ENCODE data around the gene DPYD. TPM values are rescaled to one million over a fixed set of nuclear protein-coding genes. Genes with fewer than 3 reads are reported as not detected.

The DPYD gene
- total RNA-seq, 2 experiments from 2014 or later, result 42.1 to 44.6 TPM

- no peaks in the 10 kb centered on the region for H3K4me1 Mint-ChIP-seq
- H3K27me3 Mint-ChIP-seq, result no peaks in the 10 kb centered on the region
- ChIA-PET CTCF (no interaction called here), POLR2A (no interaction called here)
- no peaks in the 10 kb centered on the region for H3K36me3 Mint-ChIP-seq (ENCODE audit: low read depth)
- no peak for DNase-seq
- no peak overlapping the region for H3K4me3 Mint-ChIP-seq
- no peaks in the 10 kb centered on the region for H3K9me3 Mint-ChIP-seq
- H3K27ac Mint-ChIP-seq, result no peak overlapping the region
These were observed 870.3 kb downstream of the DPYD start for GRCh38 chr1:97050506-97050905.

GRCh38 chr1:97047421-97047793 is 873.4 kb downstream of the DPYD start:
- no peaks in the 10 kb centered on the region for H3K27me3 Mint-ChIP-seq
- H3K4me3 Mint-ChIP-seq, result no peak overlapping the region
- no peak overlapping the region for H3K27ac Mint-ChIP-seq
- ChIA-PET CTCF (no interaction called here), POLR2A (no interaction called here)
- DNase-seq, result no peak
- no peaks in the 10 kb centered on the region for H3K36me3 Mint-ChIP-seq (ENCODE audit: low read depth)
- H3K9me3 Mint-ChIP-seq, result no peaks in the 10 kb centered on the region
- H3K4me1 Mint-ChIP-seq, result no peaks in the 10 kb centered on the region

GRCh38 chr1:97046765-97047420 is 873.9 kb downstream of the DPYD start:
- H3K27ac Mint-ChIP-seq, result no peak overlapping the region
- no peaks in the 10 kb centered on the region for H3K4me1 Mint-ChIP-seq
- ChIA-PET POLR2A (no interaction called here), CTCF (no interaction called here)
- no peaks in the 10 kb centered on the region for H3K27me3 Mint-ChIP-seq
- H3K36me3 Mint-ChIP-seq (ENCODE audit: low read depth), result no peaks in the 10 kb centered on the region
- no peak for DNase-seq
- H3K4me3 Mint-ChIP-seq, result no peak overlapping the region
- no peaks in the 10 kb centered on the region for H3K9me3 Mint-ChIP-seq

- ChIA-PET CTCF (no interaction called here), POLR2A (no interaction called here)
- Mint-ChIP-seq H3K4me1 (no peaks in the 10 kb centered on the region), H3K9me3 (no peaks in the 10 kb centered on the region), H3K27me3 (no peaks in the 10 kb centered on the region), H3K27ac (no peak overlapping the region), H3K4me3 (no peak overlapping the region), H3K36me3 (ENCODE audit: low read depth) (no peaks in the 10 kb centered on the region)
- DNase-seq, result no peak
These were observed 876.6 kb downstream of the DPYD start for GRCh38 chr1:97044159-97044760.

GRCh38 chr1:97042551-97042950 is 878.3 kb downstream of the DPYD start:
- Mint-ChIP-seq H3K36me3 (ENCODE audit: low read depth) (no peaks in the 10 kb centered on the region), H3K27ac (no peak overlapping the region), H3K4me1 (no peaks in the 10 kb centered on the region), H3K27me3 (no peaks in the 10 kb centered on the region), H3K4me3 (no peak overlapping the region), H3K9me3 (no peaks in the 10 kb centered on the region)
- POLR2A ChIA-PET, result no interaction called here
- DNase-seq, result no peak
- CTCF ChIA-PET, result no interaction called here

GRCh38 chr1:97041026-97041425 is 879.8 kb downstream of the DPYD start:
- Mint-ChIP-seq H3K4me1 (no peaks in the 10 kb centered on the region), H3K4me3 (no peak overlapping the region), H3K27me3 (no peaks in the 10 kb centered on the region), H3K27ac (no peak overlapping the region), H3K36me3 (ENCODE audit: low read depth) (no peaks in the 10 kb centered on the region), H3K9me3 (no peaks in the 10 kb centered on the region)
- ChIA-PET POLR2A (no interaction called here), CTCF (no interaction called here)
- DNase-seq, result no peak

- no peaks in the 10 kb centered on the region for H3K9me3 Mint-ChIP-seq
- H3K27me3 Mint-ChIP-seq, result no peaks in the 10 kb centered on the region
- CTCF ChIA-PET, result no interaction called here
- H3K36me3 Mint-ChIP-seq (ENCODE audit: low read depth), result no peaks in the 10 kb centered on the region
- H3K4me3 Mint-ChIP-seq, result no peak overlapping the region
- POLR2A ChIA-PET, result no interaction called here
- H3K27ac Mint-ChIP-seq, result no peak overlapping the region
- DNase-seq, result no peak
- no peaks in the 10 kb centered on the region for H3K4me1 Mint-ChIP-seq
These were observed 882.4 kb downstream of the DPYD start for GRCh38 chr1:97038410-97038809.

- H3K9me3 Mint-ChIP-seq, result no peaks in the 10 kb centered on the region
- H3K36me3 Mint-ChIP-seq (ENCODE audit: low read depth), result no peaks in the 10 kb centered on the region
- DNase-seq, result no peak
- ChIA-PET CTCF (no interaction called here), POLR2A (no interaction called here)
- H3K4me3 Mint-ChIP-seq, result no peak overlapping the region
- H3K27me3 Mint-ChIP-seq, result no peaks in the 10 kb centered on the region
- H3K4me1 Mint-ChIP-seq, result no peaks in the 10 kb centered on the region
- no peak overlapping the region for H3K27ac Mint-ChIP-seq
These were observed 886.2 kb downstream of the DPYD start for GRCh38 chr1:97034651-97035050.

GRCh38 chr1:97033949-97034348 is 886.9 kb downstream of the DPYD start:
- CTCF ChIA-PET, result no interaction called here
- Mint-ChIP-seq H3K36me3 (ENCODE audit: low read depth) (no peaks in the 10 kb centered on the region), H3K27ac (no peak overlapping the region), H3K27me3 (no peaks in the 10 kb centered on the region), H3K9me3 (no peaks in the 10 kb centered on the region), H3K4me1 (no peaks in the 10 kb centered on the region), H3K4me3 (no peak overlapping the region)
- POLR2A ChIA-PET, result no interaction called here
- no peak for DNase-seq
